Large intestine (tissue), 3 donors: ENCODE results near the gene NUP153. TPM values are rescaled to one million over a fixed set of nuclear protein-coding genes. Genes with fewer than 3 reads are reported as not detected.

Source experiments
- DNase-seq, 2 donors: peaks; one replicate each; pipeline versions ENCODE4 v3.0.0 to v3.0.0-alpha.2; 2013
- H3K27ac ChIP-seq: one replicate; pipeline ENCODE4 v1.5.1; 2013; ENCODE audit warnings: low read length
- H3K27me3 ChIP-seq: 2 replicates; pipeline ENCODE4 v1.6.1; 2013; ENCODE audit warnings: low read length; ENCODE audit not compliant: control insufficient read depth, insufficient read depth
- H3K36me3 ChIP-seq: 2 replicates; pipeline ENCODE4 v1.6.1; 2013; ENCODE audit warnings: low read length; ENCODE audit not compliant: control insufficient read depth, insufficient read depth
- H3K4me1 ChIP-seq: one replicate; pipeline ENCODE4 v1.6.1; 2013; ENCODE audit warnings: low read length; ENCODE audit not compliant: control insufficient read depth, insufficient read depth
- H3K4me3 ChIP-seq: one replicate; pipeline ENCODE4 v1.5.1; 2013; ENCODE audit warnings: low read length
- H3K9me3 ChIP-seq: one replicate; pipeline ENCODE4 v1.6.1; 2013; ENCODE audit warnings: mild to moderate bottlenecking, low read depth, low read length, moderate library complexity; ENCODE audit not compliant: control insufficient read depth
- WGBS: methylation state at CpG from one replicate; pipeline ENCODE4 v1.1.5; 2013; ENCODE audit warnings: low lambda C conversion rate; ENCODE audit not compliant: insufficient coverage; 5-methylcytosine and 5-hydroxymethylcytosine counted together
- polyA plus RNA-seq: library from polyadenylated mRNA; unstranded; fragments of 120-200 nt; gene quantifications from one replicate; pipeline ENCODE4 v1.2.1, GENCODE V29; 2013

The NUP153 gene
- polyA plus RNA-seq, 1 donor: 32.2 TPM

DNA sequence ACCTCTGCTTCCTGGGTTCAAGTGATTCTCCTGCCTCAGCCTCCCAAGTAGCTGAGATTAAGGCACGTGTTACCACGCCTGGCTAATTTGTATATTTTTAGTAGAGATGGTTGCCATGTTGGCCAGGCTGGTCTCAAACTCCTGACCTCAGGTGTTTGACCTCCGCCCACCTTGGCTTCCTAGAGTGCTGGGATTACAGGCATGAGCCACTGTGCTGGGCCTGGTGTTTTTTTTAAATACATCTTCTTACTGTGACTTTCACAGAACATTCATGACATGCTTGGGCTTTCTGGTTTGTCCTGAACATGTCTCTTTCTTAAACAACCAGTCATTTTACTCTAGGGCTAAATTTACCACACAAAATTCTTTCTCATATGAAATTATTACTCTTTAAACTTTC is 141.3 kb downstream of the NUP153 start:
- no CpG with 5 or more reads among the region's 3 CpGs for WGBS
- peaks cover 5% of the 10 kb centered on the region for H3K9me3 ChIP-seq
- no peak overlapping the region for H3K27ac ChIP-seq
- no peak for DNase-seq
- no peaks in the 10 kb centered on the region for H3K4me1 ChIP-seq
- H3K36me3 ChIP-seq: no peaks in the 10 kb centered on the region
- no peaks in the 10 kb centered on the region for H3K27me3 ChIP-seq
- no peak overlapping the region for H3K4me3 ChIP-seq

Other genes with a start within 250 kb of the NUP153 start
- 31.0 TPM for gene FAM8A1, start 106.6 kb downstream of the NUP153 start, polyA plus RNA-seq